CD8-positive, alpha-beta memory T cell (primary cell): ENCODE measurements around the gene GANC. TPM values are rescaled to one million over a fixed set of nuclear protein-coding genes. Genes with fewer than 3 reads are reported as not detected.

Experiments
- CTCF ChIA-PET: fragments of 350-600 bp; sonication (Branson Sonifier 250); formaldehyde crosslinking; loops from one replicate; lab custom pipeline; 2021; ENCODE audit warnings: antibody characterized with exemption; lab: Charles Lee
- POLR2A ChIA-PET: fragments of 350-600 bp; sonication (Branson Sonifier 250); formaldehyde crosslinking; loops from one replicate; lab custom pipeline; 2021; ENCODE audit warnings: antibody characterized with exemption; lab: Charles Lee
- DNase-seq, 5 donors: peaks; one replicate each; pipeline versions ENCODE4 v3.0.0 to v3.0.0-alpha.2; 2020 to 2022; ENCODE audit warnings: mixed read lengths in 1 of 5
- H3K27ac ChIP-seq: one replicate; pipeline ENCODE4 v1.7.0; 2013; ENCODE audit warnings: low read depth, mild to moderate bottlenecking, low read length, moderate library complexity
- H3K27me3 ChIP-seq: 2 replicates; pipeline ENCODE4 v1.7.0; 2013; ENCODE audit warnings: low read length, mild to moderate bottlenecking; ENCODE audit not compliant: insufficient read depth, poor library complexity, severe bottlenecking
- H3K36me3 ChIP-seq: 2 replicates; pipeline ENCODE4 v1.7.0; 2013; ENCODE audit warnings: mild to moderate bottlenecking, low read length, moderate library complexity; ENCODE audit not compliant: insufficient read depth
- H3K4me1 ChIP-seq: 2 replicates; pipeline ENCODE4 v1.7.0; 2013; ENCODE audit warnings: mild to moderate bottlenecking, low read length, moderate library complexity; ENCODE audit not compliant: insufficient read depth
- H3K4me3 ChIP-seq: 2 replicates; pipeline ENCODE4 v1.7.0; 2013; ENCODE audit warnings: mild to moderate bottlenecking, low read length
- H3K9me3 ChIP-seq: 2 replicates; pipeline ENCODE4 v1.7.0; 2013; ENCODE audit warnings: mild to moderate bottlenecking, low read length
- H3K27ac Mint-ChIP-seq, 8 donors: one replicate each; pipeline ENCODE4 v1.8.0; 2020 to 2021; ENCODE audit warnings: mixed read lengths in 8 of 8, mild to moderate bottlenecking in 6 of 8, inconsistent platforms in 3 of 8, moderate library complexity in 3 of 8
- H3K27me3 Mint-ChIP-seq, 2 donors: one replicate each; pipeline ENCODE4 v1.8.0; 2020 to 2021; ENCODE audit warnings: mixed read lengths in 2 of 2, mild to moderate bottlenecking in 1 of 2, moderate library complexity in 1 of 2
- H3K36me3 Mint-ChIP-seq, 3 donors: one replicate each; pipeline ENCODE4 v1.8.0; 2020 to 2021; ENCODE audit warnings: mixed read lengths in 3 of 3, inconsistent platforms in 1 of 3, mild to moderate bottlenecking in 1 of 3
- H3K4me1 Mint-ChIP-seq, 3 donors: one replicate each; pipeline ENCODE4 v1.8.0; 2020 to 2021; ENCODE audit warnings: mixed read lengths in 3 of 3, inconsistent platforms in 1 of 3, mild to moderate bottlenecking in 1 of 3
- H3K4me3 Mint-ChIP-seq, 7 donors: one replicate each; pipeline ENCODE4 v1.8.0; 2020 to 2021; ENCODE audit warnings: mixed read lengths in 7 of 7, mild to moderate bottlenecking in 6 of 7, moderate library complexity in 4 of 7, inconsistent platforms in 2 of 7
- H3K9me3 Mint-ChIP-seq, 5 donors: one replicate each; pipeline ENCODE4 v1.8.0; 2020 to 2022; ENCODE audit warnings: mixed read lengths in 5 of 5, mild to moderate bottlenecking in 3 of 5, moderate library complexity in 2 of 5, inconsistent platforms in 1 of 5
- polyA plus RNA-seq: library from polyadenylated mRNA; unstranded; fragments of 300-500 nt; fragmentation: Illumina TruSeq; gene quantifications from one replicate; pipeline ENCODE4 v1.2.3, GENCODE V29; 2021
- total RNA-seq, 2 experiments: library from RNA; stranded (reverse); gene quantifications; one replicate each; pipeline ENCODE4 v1.2.3, GENCODE V29; 2021

Gene GANC
- total and polyA plus RNA-seq, 3 experiments from 2014 or later, result 12.2 to 19.0 (median 18.0) TPM

GRCh38 chr15:42359249-42359648 lies 86.2 kb downstream of the GANC start, which contains the start of gene CAPN3:
TSS of gene CAPN3 (plus strand) at chr15:42359501. CDS start at chr15:42359806, 305 bp downstream.
- ChIA-PET CTCF (no interaction called here), POLR2A (no interaction called here)
- Mint-ChIP-seq H3K4me3 (no peak within 1 kb of the TSS), H3K4me1 (no peaks in the 10 kb centered on the region), H3K27me3 (no peaks in the 10 kb centered on the region), H3K27ac (peak within 1 kb of the TSS in 1 of 8 donors; percentile 74), H3K9me3 (no peaks in the 10 kb centered on the region), H3K36me3 (peaks cover 0 to 41% (median 7%) of the 10 kb centered on the region in 3 donors)
- peaks cover 4% of the 10 kb centered on the region for H3K36me3 ChIP-seq
- no peak within 1 kb of the TSS for H3K27ac ChIP-seq
- H3K4me1 ChIP-seq, result no peaks in the 10 kb centered on the region
- H3K4me3 ChIP-seq, result no peak within 1 kb of the TSS
- no peaks in the 10 kb centered on the region for H3K27me3 ChIP-seq
- no peaks in the 10 kb centered on the region for H3K9me3 ChIP-seq
- no peak for DNase-seq

GRCh38 chr15:42359985-42360384 lies 87.0 kb downstream of the GANC start:
- Mint-ChIP-seq H3K4me3 (no peak overlapping the region), H3K27ac (no peak overlapping the region), H3K36me3 (peaks cover 0 to 35% (median 7%) of the 10 kb centered on the region in 3 donors), H3K9me3 (no peaks in the 10 kb centered on the region), H3K4me1 (no peaks in the 10 kb centered on the region), H3K27me3 (no peaks in the 10 kb centered on the region)
- H3K27ac ChIP-seq, result no peak overlapping the region
- H3K36me3 ChIP-seq, result peaks cover under 1% of the 10 kb centered on the region
- ChIA-PET POLR2A (no interaction called here), CTCF (no interaction called here)
- no peaks in the 10 kb centered on the region for H3K27me3 ChIP-seq
- H3K9me3 ChIP-seq, result no peaks in the 10 kb centered on the region
- DNase-seq, result no peak
- no peak overlapping the region for H3K4me3 ChIP-seq
- no peaks in the 10 kb centered on the region for H3K4me1 ChIP-seq

- H3K36me3 ChIP-seq, result no peaks in the 10 kb centered on the region
- no peak overlapping the region for H3K27ac ChIP-seq
- CTCF ChIA-PET, result no interaction called here
- H3K4me3 ChIP-seq, result no peak overlapping the region
- Mint-ChIP-seq H3K4me3 (no peak overlapping the region), H3K27me3 (no peaks in the 10 kb centered on the region), H3K27ac (no peak overlapping the region), H3K9me3 (no peaks in the 10 kb centered on the region), H3K4me1 (no peaks in the 10 kb centered on the region), H3K36me3 (peaks cover 4 to 34% (median 7%) of the 10 kb centered on the region in 3 donors)
- POLR2A ChIA-PET, result no interaction called here
- no peaks in the 10 kb centered on the region for H3K9me3 ChIP-seq
- H3K27me3 ChIP-seq, result no peaks in the 10 kb centered on the region
- DNase-seq, result no peak
- no peaks in the 10 kb centered on the region for H3K4me1 ChIP-seq
Measured at GRCh38 chr15:42360535-42361112, 87.6 kb downstream of the GANC start.

- ChIA-PET POLR2A (no interaction called here), CTCF (no interaction called here)
- Histone ChIP-seq H3K27ac (no peak overlapping the region), H3K27me3 (no peaks in the 10 kb centered on the region), H3K9me3 (no peaks in the 10 kb centered on the region), H3K36me3 (no peaks in the 10 kb centered on the region), H3K4me3 (no peak overlapping the region), H3K4me1 (no peaks in the 10 kb centered on the region)
- DNase-seq, result no peak
- Mint-ChIP-seq H3K27me3 (no peaks in the 10 kb centered on the region), H3K36me3 (peaks cover 4 to 19% (median 7%) of the 10 kb centered on the region in 3 donors), H3K27ac (peak overlapping the region in 1 of 8 donors; percentile 6), H3K9me3 (no peaks in the 10 kb centered on the region), H3K4me3 (no peak overlapping the region), H3K4me1 (no peaks in the 10 kb centered on the region)
Measured at GRCh38 chr15:42363487-42363886, 90.5 kb downstream of the GANC start.

- ChIA-PET POLR2A (no interaction called here), CTCF (no interaction called here)
- no peaks in the 10 kb centered on the region for H3K9me3 Mint-ChIP-seq
- H3K4me1 Mint-ChIP-seq, result no peaks in the 10 kb centered on the region
- no peak overlapping the region for H3K4me3 Mint-ChIP-seq
- Histone ChIP-seq H3K36me3 (no peaks in the 10 kb centered on the region), H3K4me3 (no peak overlapping the region), H3K9me3 (no peaks in the 10 kb centered on the region), H3K4me1 (no peaks in the 10 kb centered on the region), H3K27me3 (no peaks in the 10 kb centered on the region), H3K27ac (no peak overlapping the region)
- no peak for DNase-seq
- peaks cover 4 to 17% (median 7%) of the 10 kb centered on the region in 3 donors for H3K36me3 Mint-ChIP-seq
- H3K27ac Mint-ChIP-seq, result no peak overlapping the region
- no peaks in the 10 kb centered on the region for H3K27me3 Mint-ChIP-seq
Measured at GRCh38 chr15:42363942-42364341, 90.9 kb downstream of the GANC start.

GRCh38 chr15:42364529-42364928 lies 91.5 kb downstream of the GANC start:
- Histone ChIP-seq H3K27me3 (no peaks in the 10 kb centered on the region), H3K9me3 (no peaks in the 10 kb centered on the region), H3K4me1 (no peaks in the 10 kb centered on the region), H3K27ac (no peak overlapping the region), H3K4me3 (no peak overlapping the region), H3K36me3 (no peaks in the 10 kb centered on the region)
- Mint-ChIP-seq H3K27ac (no peak overlapping the region), H3K27me3 (no peaks in the 10 kb centered on the region), H3K36me3 (peaks cover 4 to 13% (median 7%) of the 10 kb centered on the region in 3 donors), H3K4me3 (no peak overlapping the region), H3K4me1 (no peaks in the 10 kb centered on the region), H3K9me3 (no peaks in the 10 kb centered on the region)
- POLR2A ChIA-PET, result no interaction called here
- CTCF ChIA-PET, result no interaction called here
- DNase-seq, result no peak

GRCh38 chr15:42365921-42366550 lies 93.0 kb downstream of the GANC start:
- Histone ChIP-seq H3K4me3 (no peak overlapping the region), H3K27me3 (no peaks in the 10 kb centered on the region), H3K27ac (no peak overlapping the region), H3K36me3 (no peaks in the 10 kb centered on the region), H3K9me3 (no peaks in the 10 kb centered on the region), H3K4me1 (no peaks in the 10 kb centered on the region)
- Mint-ChIP-seq H3K27ac (peak overlapping the region in 1 of 8 donors; percentile 51), H3K9me3 (no peaks in the 10 kb centered on the region), H3K36me3 (peaks cover 4 to 7% (median 5%) of the 10 kb centered on the region in 3 donors), H3K27me3 (no peaks in the 10 kb centered on the region), H3K4me1 (no peaks in the 10 kb centered on the region), H3K4me3 (no peak overlapping the region)
- no peak for DNase-seq
- ChIA-PET CTCF (interaction anchor here (1.1 kb wide), 1 partner anchor 22 kb away, joined by 3 read pairs; no protein-coding TSS in a partner anchor), POLR2A (no interaction called here)

GRCh38 chr15:42367041-42367440 lies 94.0 kb downstream of the GANC start:
- CTCF ChIA-PET, result no interaction called here
- no peak overlapping the region for H3K4me3 ChIP-seq
- H3K36me3 ChIP-seq, result no peaks in the 10 kb centered on the region
- H3K4me1 ChIP-seq, result no peaks in the 10 kb centered on the region
- Mint-ChIP-seq H3K27ac (no peak overlapping the region), H3K9me3 (no peaks in the 10 kb centered on the region), H3K36me3 (peaks cover 2 to 7% (median 4%) of the 10 kb centered on the region in 3 donors), H3K27me3 (no peaks in the 10 kb centered on the region), H3K4me3 (no peak overlapping the region), H3K4me1 (no peaks in the 10 kb centered on the region)
- no peaks in the 10 kb centered on the region for H3K9me3 ChIP-seq
- no peak for DNase-seq
- no peaks in the 10 kb centered on the region for H3K27me3 ChIP-seq
- H3K27ac ChIP-seq, result no peak overlapping the region
- POLR2A ChIA-PET, result no interaction called here
